Smooth muscle cell (in vitro differentiated cells): Measurements from ENCODE around the gene CYP4V2. TPM values are rescaled to one million over a fixed set of nuclear protein-coding genes. Genes with fewer than 3 reads are reported as not detected.

Experiments used
- DNase-seq: peaks from one replicate; lab custom pipeline; 2025; ENCODE audit not compliant: unreplicated experiment; lab: John Stamatoyannopoulos, UW
- H2AFZ ChIP-seq: fragments of 200-600 bp; sonication (generic); 2 replicates; pipeline ENCODE4 v1.6.0; 2016; ENCODE audit warnings: antibody characterized with exemption, low read depth, mild to moderate bottlenecking
- H3F3A ChIP-seq: fragments of 200-600 bp; sonication (generic); 2 replicates; pipeline ENCODE4 v1.6.0; 2017; ENCODE audit warnings: antibody characterized with exemption, low read depth
- H3K27ac ChIP-seq: fragments of 200-600 bp; sonication (generic); 2 replicates; pipeline ENCODE4 v1.5.1; 2016; ENCODE audit warnings: low read depth, mild to moderate bottlenecking
- H3K27me3 ChIP-seq: fragments of 200-600 bp; sonication (generic); 2 replicates; pipeline ENCODE4 v1.6.1; 2016; ENCODE audit warnings: low read depth, mild to moderate bottlenecking
- H3K36me3 ChIP-seq: fragments of 200-600 bp; sonication (generic); 2 replicates; pipeline ENCODE4 v1.5.1; 2016; ENCODE audit warnings: low read depth
- H3K4me1 ChIP-seq: fragments of 200-600 bp; sonication (generic); 2 replicates; pipeline ENCODE4 v1.5.1; 2016; ENCODE audit warnings: low read depth
- H3K4me2 ChIP-seq: fragments of 200-600 bp; sonication (generic); 2 replicates; pipeline ENCODE4 v1.6.0; 2016; ENCODE audit warnings: mild to moderate bottlenecking
- H3K4me3 ChIP-seq: fragments of 200-600 bp; sonication (generic); 2 replicates; pipeline ENCODE4 v1.5.1; 2016; ENCODE audit warnings: mild to moderate bottlenecking
- H3K79me2 ChIP-seq: fragments of 200-600 bp; sonication (generic); 2 replicates; pipeline ENCODE4 v1.6.0; 2016; ENCODE audit warnings: low read depth, mild to moderate bottlenecking
- H3K9ac ChIP-seq: fragments of 200-600 bp; sonication (generic); 2 replicates; pipeline ENCODE4 v1.6.0; 2016; ENCODE audit warnings: low read depth
- H3K9me3 ChIP-seq: fragments of 200-600 bp; sonication (generic); replicated peaks from 2 replicates; pipeline ENCODE4 v1.5.1; 2016; ENCODE audit warnings: low read depth
- H4K20me1 ChIP-seq: fragments of 200-600 bp; sonication (generic); 2 replicates; pipeline ENCODE4 v1.6.0; 2016; ENCODE audit warnings: low read depth
- CTCF ChIP-seq: fragments of 200-600 bp; sonication (generic); IDR thresholded peaks from 2 replicates; pipeline ENCODE4 v1.5.1; 2017; ENCODE audit warnings: borderline replicate concordance, mild to moderate bottlenecking, antibody characterized with exemption; ENCODE audit not compliant: insufficient read depth, poor library complexity, severe bottlenecking
- WGBS: methylation state at CpG from one replicate; pipeline ENCODE4 v1.1.7; 2016; ENCODE audit warnings: low lambda C conversion rate; 5-methylcytosine and 5-hydroxymethylcytosine counted together
- polyA plus RNA-seq: library from polyadenylated mRNA; unstranded; fragments of >200 nt; fragmentation: Nextera tagmentation; extraction: Ambion mirVana; gene quantifications from 2 replicates; pipeline ENCODE4 v1.2.1, GENCODE V29; 2016
- total RNA-seq: library from RNA; depleted of rRNA; stranded (reverse); fragments of >200 nt; gene quantifications from 2 replicates; pipeline ENCODE4 v1.2.3, GENCODE V29; 2014

Gene CYP4V2
- total and polyA plus RNA-seq, 2 experiments from 2014 or later, result 0.42 to 3.4 TPM

GRCh38 chr4:186201535-186202230 is 10.3 kb downstream of the CYP4V2 start:
- no peaks in the 10 kb centered on the region for H3K4me1 ChIP-seq
- 42% methylated on average over 9 of the region's 9 CpGs for WGBS
- H3K36me3 ChIP-seq, result no peaks in the 10 kb centered on the region
- no peak overlapping the region for H3K27ac ChIP-seq
- H3F3A ChIP-seq, result no peaks in the 10 kb centered on the region
- H3K9ac ChIP-seq, result no peak overlapping the region
- H3K79me2 ChIP-seq, result no peaks in the 10 kb centered on the region
- H3K4me2 ChIP-seq, result no peak overlapping the region
- H4K20me1 ChIP-seq, result no peaks in the 10 kb centered on the region
- H3K27me3 ChIP-seq, result no peaks in the 10 kb centered on the region
- H3K9me3 ChIP-seq, result no peaks in the 10 kb centered on the region
- no peak overlapping the region for H3K4me3 ChIP-seq
- H2AFZ ChIP-seq, result no peak overlapping the region
- TF ChIP-seq CTCF, result peak; percentile 36
- no peak for DNase-seq

GRCh38 chr4:186202490-186203140 is 11.2 kb downstream of the CYP4V2 start:
- Histone ChIP-seq H3K9ac (no peak overlapping the region), H3K79me2 (no peaks in the 10 kb centered on the region), H3K27me3 (no peaks in the 10 kb centered on the region), H3K4me1 (no peaks in the 10 kb centered on the region), H2AFZ (no peak overlapping the region), H3K4me3 (no peak overlapping the region), H3K4me2 (no peak overlapping the region), H3K27ac (no peak overlapping the region), H3K9me3 (no peaks in the 10 kb centered on the region), H3F3A (no peaks in the 10 kb centered on the region), H4K20me1 (no peaks in the 10 kb centered on the region), H3K36me3 (no peaks in the 10 kb centered on the region)
- no peak for TF ChIP-seq CTCF
- DNase-seq, result no peak
- 96% methylated on average over 8 of the region's 8 CpGs for WGBS

- Histone ChIP-seq H2AFZ (no peak overlapping the region), H3K36me3 (no peaks in the 10 kb centered on the region), H3K4me1 (no peaks in the 10 kb centered on the region), H3K4me2 (no peak overlapping the region), H3F3A (no peaks in the 10 kb centered on the region), H3K79me2 (no peaks in the 10 kb centered on the region), H4K20me1 (no peaks in the 10 kb centered on the region), H3K27ac (no peak overlapping the region), H3K9me3 (no peaks in the 10 kb centered on the region), H3K27me3 (no peaks in the 10 kb centered on the region), H3K9ac (no peak overlapping the region), H3K4me3 (no peak overlapping the region)
- 87% methylated on average over 12 of the region's 12 CpGs for WGBS
- TF ChIP-seq CTCF, result no peak
- no peak for DNase-seq
These were observed 12.0 kb downstream of the CYP4V2 start for GRCh38 chr4:186203406-186203805.
